Right ventricle myocardium superior (tissue), 1 donor: ENCODE data around the gene RARS2. TPM values are rescaled to one million over a fixed set of nuclear protein-coding genes. Genes with fewer than 3 reads are reported as not detected.
A peak's percentile ranks its signal among the peaks of the same experiment; 100 is the strongest.
"Not testable (repeated sequence)": the region's sequence is repeated elsewhere in the genome, so short reads cannot be mapped to it uniquely, and the experiment has no call there.

Experiments
- ATAC-seq: fragments of 200-7000 bp; cut with Tn5 transposase; one replicate; pipeline ENCODE4 v1.9.1; 2020; ENCODE audit warnings: mild to moderate bottlenecking; ENCODE audit not compliant: poor library complexity
- DNase-seq: peaks from one replicate; pipeline ENCODE4 v3.0.0-alpha.2; 2020
- intact Hi-C: fragments of 100-400 bp; cut with DNase I; formaldehyde crosslinking; loops from one replicate; pipeline ENCODE4 v1.11.2; 2022
- long read RNA-seq: library from polyadenylated mRNA; unstranded; transcript quantifications from one replicate; pipeline ENCODE4 v2.0.0, GENCODE V29; 2021
- total RNA-seq: library from RNA; stranded (reverse); fragmentation: NEBNext Ultra II Directional; extraction: Animal tissue kit (Norgen Biotek cat#: 25700); gene quantifications from one replicate; pipeline ENCODE4 v1.2.1, GENCODE V29; 2021
- donor health status: DM: no; HTN: yes; CAD: no; lungs with severe emphysema.

The RARS2 gene, protein sequence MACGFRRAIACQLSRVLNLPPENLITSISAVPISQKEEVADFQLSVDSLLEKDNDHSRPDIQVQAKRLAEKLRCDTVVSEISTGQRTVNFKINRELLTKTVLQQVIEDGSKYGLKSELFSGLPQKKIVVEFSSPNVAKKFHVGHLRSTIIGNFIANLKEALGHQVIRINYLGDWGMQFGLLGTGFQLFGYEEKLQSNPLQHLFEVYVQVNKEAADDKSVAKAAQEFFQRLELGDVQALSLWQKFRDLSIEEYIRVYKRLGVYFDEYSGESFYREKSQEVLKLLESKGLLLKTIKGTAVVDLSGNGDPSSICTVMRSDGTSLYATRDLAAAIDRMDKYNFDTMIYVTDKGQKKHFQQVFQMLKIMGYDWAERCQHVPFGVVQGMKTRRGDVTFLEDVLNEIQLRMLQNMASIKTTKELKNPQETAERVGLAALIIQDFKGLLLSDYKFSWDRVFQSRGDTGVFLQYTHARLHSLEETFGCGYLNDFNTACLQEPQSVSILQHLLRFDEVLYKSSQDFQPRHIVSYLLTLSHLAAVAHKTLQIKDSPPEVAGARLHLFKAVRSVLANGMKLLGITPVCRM
- total RNA-seq: 16.8 TPM
- long read RNA-seq, transcript RARS2-201 (20 exons, 1,818 nt): major isoform, 24 of 62 reads
- long read RNA-seq, partial matches to known transcripts: 4 of 62 reads
- long read RNA-seq, other reads (novel, unspliced or antisense): 34 of 62 reads

GRCh38 chr6:87589693-87590416, at the start of gene RARS2, which contains the start of gene ORC3:
RARS2 (minus strand) TSS chr6:87589987; CDS start chr6:87589957, 30 bp downstream.
ORC3 (plus strand) TSS chr6:87590135; CDS start chr6:87590169, 34 bp downstream.
- intact Hi-C loops: no loop called here
- peak; percentile 100 for ATAC-seq
- DNase-seq: peak; percentile 99

DNA sequence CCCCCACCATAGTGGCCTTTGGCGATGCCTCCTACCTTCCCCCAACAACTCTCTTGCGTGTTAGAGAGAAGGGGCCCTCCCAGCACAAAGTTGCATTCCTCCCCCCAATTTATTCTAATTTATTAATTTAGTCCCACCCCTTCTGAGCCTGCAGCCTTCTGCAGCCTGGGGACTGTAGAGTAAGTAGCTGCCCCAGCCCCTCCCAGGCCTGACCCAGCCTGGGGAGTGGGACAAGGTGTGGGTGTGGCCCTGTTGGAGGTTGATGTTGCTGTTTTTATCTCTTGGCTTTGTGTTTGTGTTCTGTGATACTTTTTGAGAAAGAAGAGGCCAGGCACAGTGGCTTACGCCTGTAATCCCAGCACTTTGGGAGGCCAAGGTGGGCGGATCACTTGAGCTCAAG, 49.6 kb upstream of the RARS2 start:
- intact Hi-C loops: no loop called here
- DNase-seq: no peak
- no peak for ATAC-seq

DNA sequence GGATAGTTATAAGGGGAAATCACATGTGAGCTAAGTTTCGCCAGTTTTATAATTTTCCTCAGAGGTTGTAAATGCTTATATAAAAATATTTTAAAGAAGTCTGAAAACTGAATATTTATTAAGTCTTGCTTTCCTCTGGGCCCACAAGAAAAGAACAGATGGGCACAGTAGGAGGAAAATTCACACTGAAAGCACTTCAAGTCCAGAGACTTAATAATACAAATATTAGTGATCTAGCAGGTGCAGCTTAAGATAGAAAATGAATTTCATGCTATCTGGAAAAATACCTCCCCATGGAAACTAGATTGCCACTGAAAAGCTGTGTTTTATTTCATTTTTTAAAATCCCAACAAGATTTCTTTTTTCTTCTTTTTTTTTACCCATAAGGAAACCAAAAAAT, 47.3 kb upstream of the RARS2 start:
- ATAC-seq (no peak), DNase-seq (no peak)
- intact Hi-C loops: no loop called here

- intact Hi-C loops: no loop called here
- ATAC-seq (no peak), DNase-seq (no peak)
Measured at GRCh38 chr6:87636315-87636714, 46.5 kb upstream of the RARS2 start.

DNA sequence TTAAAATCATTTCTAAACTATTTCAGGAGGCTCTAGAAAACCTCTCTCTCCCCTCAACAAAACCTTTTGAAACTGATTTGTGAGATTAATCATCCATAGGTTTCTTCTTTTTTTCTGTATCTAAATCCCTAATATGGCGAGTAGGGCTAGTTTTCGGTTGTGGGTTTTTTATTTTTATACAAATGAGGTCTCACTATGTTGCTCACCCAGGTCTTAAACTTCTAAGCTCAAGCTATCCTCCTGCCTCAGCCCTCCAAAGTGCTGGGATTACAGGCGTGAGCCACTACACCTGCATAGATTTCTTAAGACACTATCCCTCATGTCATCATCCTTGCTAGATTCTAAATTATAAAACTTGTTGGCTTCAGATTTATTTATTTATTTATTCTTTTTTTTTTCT, 44.1 kb upstream of the RARS2 start:
- intact Hi-C loops: no loop called here
- ATAC-seq: no peak
- no peak for DNase-seq

DNA sequence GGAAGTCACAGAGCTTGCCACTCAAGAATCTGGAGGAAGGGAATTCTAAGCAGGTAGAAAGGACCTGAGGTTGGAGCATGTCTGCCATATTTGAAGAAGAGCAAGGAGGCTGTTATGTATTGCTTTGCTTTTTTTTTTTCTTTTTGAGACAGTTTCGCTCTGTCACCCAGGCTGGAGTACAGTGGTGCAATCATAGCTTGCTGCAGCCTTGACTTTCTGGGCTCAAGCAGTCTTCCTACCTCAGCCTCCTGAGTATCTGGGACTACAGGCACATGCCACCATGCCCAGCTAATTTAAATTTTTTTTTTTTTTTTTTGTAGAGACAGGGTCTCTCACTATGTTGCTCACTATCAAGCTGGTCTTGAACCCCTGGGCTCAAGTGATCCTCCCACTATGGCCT, 41.0 kb upstream of the RARS2 start:
- intact Hi-C loops: no loop called here
- ATAC-seq (no peak), DNase-seq (no peak)

DNA sequence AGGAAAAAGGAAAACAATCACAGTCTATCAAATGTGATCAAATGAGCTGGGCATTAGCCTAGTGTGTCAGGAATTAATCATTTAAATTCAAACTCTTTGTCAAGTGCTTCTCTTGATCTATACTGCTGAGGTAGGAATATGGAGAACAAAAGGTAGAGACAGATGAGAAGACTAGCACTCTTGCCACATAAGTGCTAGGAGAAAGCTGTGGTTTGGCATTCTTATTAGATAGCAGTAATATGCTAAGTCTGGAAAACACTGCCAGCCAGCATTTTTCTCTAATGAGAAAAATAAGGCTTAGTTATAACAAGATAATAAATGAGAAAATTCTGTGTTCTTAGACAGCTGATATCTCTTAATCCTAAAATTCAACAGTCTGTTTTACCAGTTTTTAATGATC, 39.1 kb upstream of the RARS2 start:
- ATAC-seq (no peak), DNase-seq (no peak)
- intact Hi-C loops: no loop called here

- intact Hi-C loops: no loop called here
- DNase-seq (no peak), ATAC-seq (no peak)
Measured at GRCh38 chr6:87628424-87628823, 38.6 kb upstream of the RARS2 start.

DNA sequence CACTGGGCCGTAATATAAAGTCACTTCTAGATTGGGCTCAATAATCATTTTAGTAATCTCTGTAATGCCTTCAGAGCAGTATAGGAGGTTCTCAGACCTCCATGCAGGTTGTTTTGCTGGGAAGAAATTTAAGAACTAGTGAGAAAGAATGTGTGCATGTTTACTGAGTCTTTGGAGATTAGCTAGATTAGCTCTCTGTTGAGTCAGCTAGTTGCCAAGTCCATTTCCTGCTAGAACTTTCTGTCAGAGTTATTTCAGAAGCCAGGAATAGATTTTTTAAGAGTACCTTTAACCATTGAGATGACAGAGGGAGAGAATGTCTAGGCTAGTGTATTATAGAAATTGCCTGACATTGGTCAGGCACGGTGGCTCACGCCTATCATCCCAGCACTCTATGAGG, 33.5 kb upstream of the RARS2 start:
- ATAC-seq: no peak
- intact Hi-C loops: no loop called here
- no peak for DNase-seq

GRCh38 chr6:87618531-87618930, 28.7 kb upstream of the RARS2 start:
- DNase-seq (no peak), ATAC-seq (no peak)
- intact Hi-C loops: no loop called here

DNA sequence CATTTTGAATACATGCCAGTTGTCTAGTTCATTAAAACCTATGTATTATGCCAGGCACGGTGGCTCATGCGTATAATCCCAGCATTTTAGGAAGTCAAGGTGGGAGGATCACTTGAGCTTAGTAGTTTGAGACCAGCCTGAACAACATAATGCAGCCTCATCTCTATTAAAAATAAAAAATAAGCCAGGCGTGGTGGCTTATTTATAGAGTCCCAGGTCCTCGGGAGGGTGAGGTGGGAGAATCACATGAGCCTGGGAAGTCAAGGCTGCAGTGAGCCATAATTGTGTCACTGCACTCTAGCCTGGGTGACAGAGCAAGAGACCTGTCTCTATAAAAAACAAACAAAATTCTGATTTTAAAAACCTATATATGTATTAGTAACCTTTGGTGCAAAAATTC, 27.6 kb upstream of the RARS2 start:
- intact Hi-C loops: no loop called here
- DNase-seq (no peak), ATAC-seq (peak; percentile 93)

DNA sequence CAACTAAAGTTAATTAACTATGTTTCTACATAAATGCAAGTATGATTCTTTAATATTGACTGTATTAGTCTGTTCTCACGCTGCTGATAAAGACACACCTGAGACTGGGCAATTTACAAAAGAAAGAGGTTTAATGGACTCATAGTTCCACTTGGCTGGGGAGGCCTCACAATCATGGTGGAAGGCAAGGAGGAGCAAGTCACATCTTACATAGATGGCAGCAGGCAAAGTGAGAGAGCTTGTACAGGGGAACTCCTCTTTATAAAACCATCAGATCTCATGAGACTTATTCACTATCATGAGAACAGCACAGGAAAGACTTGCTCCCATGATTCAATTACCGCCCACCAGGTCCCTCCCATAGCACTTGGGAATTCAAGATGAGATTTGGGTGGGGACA, 23.2 kb upstream of the RARS2 start:
- intact Hi-C loops, DNase-seq, ATAC-seq: not testable (repeated sequence)

GRCh38 chr6:87608802-87609201, 19.0 kb upstream of the RARS2 start:
- intact Hi-C loops: no loop called here
- DNase-seq (no peak), ATAC-seq (no peak)

DNA sequence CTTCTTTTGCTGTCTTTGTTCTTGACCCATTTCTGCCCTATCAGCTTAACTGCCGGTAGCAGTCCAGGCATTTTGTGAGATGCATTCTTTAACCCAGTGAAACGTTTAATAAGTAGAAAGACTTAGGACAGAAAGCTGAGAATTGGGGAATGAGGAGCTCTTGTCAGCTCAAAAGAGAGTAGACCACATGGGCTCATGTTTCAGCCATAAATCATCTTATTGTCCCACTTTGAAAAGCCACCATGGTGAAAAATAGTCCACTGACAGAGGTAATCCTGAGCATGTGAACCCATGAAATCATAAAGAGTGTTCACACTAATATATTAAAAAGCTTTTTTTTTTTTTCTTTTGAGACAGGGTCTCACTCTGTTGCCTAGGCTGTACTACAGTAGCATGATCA, 16.4 kb upstream of the RARS2 start:
- intact Hi-C loops: no loop called here
- DNase-seq: no peak
- no peak for ATAC-seq

DNA sequence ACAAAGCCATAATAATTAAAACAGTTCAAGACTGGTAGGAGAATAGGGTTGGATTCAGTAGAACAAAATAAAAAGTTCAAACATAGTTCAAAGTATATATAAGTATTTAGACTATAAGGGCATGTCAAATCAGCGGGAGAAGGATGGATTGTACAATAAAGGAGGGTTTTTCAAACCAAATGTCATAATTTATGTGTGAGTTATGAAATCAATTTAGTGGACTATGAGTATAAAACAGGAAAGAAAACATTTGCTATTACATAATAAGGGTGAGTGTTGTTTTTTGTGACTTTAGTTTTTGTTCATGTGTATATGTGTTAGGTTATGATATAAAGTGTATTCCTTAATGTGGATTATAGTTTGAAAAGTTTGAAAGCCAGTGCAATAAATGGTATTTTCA, 10.8 kb upstream of the RARS2 start:
- DNase-seq (no peak), ATAC-seq (no peak)
- intact Hi-C loops: no loop called here

DNA sequence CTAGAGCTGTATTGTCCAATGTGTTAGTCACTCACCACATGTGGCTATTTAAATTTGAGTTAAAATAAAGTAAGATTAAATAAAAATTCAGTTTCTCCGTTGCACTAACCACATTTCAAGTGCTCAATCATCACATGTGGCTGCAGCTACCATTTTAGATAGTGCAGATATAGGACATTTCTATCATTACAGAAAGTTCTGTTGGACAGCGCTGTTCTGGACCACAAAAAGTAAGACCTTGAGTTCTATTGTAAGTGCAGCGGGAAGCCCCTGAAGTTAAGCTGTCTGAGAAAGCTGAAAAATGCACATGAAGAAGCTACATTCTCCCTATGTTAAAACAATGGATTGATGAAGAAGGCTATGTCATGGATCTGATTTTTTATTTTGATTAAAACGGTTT, 1.2 kb upstream of the RARS2 start:
- DNase-seq: no peak
- ATAC-seq: no peak
- intact Hi-C loops: no loop called here

GRCh38 chr6:87590417-87590880, 662 bp upstream of the RARS2 start:
- intact Hi-C loops: no loop called here
- DNase-seq (no peak), ATAC-seq (no peak)

DNA sequence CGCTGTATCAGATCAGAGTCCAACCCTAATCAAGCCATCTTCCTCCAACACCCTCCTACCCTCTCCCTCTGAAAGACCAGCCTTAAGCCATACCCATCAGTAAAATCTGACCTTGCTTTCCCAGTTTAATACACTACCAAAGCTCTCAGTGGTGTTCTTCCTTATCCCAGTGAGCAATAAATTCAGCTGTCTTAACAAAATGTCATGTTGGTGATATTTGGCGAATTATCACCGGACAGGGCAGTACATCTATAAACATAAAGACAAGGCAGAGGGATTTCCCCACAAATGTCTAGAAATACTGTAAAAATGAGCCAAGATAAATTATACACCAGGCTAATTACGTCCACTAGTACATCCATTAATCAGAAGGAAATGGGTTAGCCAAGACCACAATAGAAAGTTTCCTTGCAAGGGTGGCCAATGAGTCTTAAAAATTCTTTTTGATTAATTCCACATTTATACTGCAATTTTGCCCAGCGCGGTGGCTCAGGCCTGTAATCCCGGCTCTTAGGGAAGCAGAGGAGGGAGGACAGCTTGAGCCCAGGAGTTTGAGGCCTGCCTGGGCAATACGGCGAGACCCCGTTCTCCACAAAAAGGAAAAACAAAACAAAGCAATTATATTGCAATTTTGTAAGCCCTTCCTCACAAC, 905 bp downstream of the RARS2 start:
- DNase-seq (no peak), ATAC-seq (no peak)
- intact Hi-C loops: no loop called here
